GM12878 (cell line): ENCODE data around the gene LTB4R. TPM values are rescaled to one million over a fixed set of nuclear protein-coding genes. Genes with fewer than 3 reads are reported as not detected.

Source experiments
- ATAC-seq: fragments of 200-7000 bp; cut with Tn5 transposase; 3 replicates; pipeline ENCODE4 v1.9.1; 2020; ENCODE audit warnings: mild to moderate bottlenecking, moderate library complexity
- BruUV-seq: library from RNA; stranded (reverse); fragments of 400-500 nt; replicated peaks from 2 replicates; lab custom pipeline; 2021; lab: Mats Ljungman, UMichigan
- CTCF ChIA-PET: fragments of 300-600 bp; sonication (Branson Sonifier 250); formaldehyde crosslinking; extraction: SDS; loops from one replicate; lab custom pipeline; 2021; ENCODE audit warnings: inconsistent platforms; lab: Yijun Ruan, JAX
- POLR2A ChIA-PET: fragments of 350-600 bp; formaldehyde crosslinking; extraction: SDS; loops from one replicate; lab custom pipeline; 2021; ENCODE audit warnings: inconsistent platforms; lab: Charles Lee
- RAD21 ChIA-PET: fragments of 300-600 bp; sonication (Branson Sonifier 250); formaldehyde crosslinking; loops from one replicate; lab custom pipeline; 2023; ENCODE audit warnings: antibody characterized with exemption; ENCODE audit not compliant: unreplicated experiment; lab: Charles Lee
- SMC1A ChIA-PET: fragments of 300-600 bp; sonication (Branson Sonifier 250); formaldehyde crosslinking; loops from one replicate; lab custom pipeline; 2023; ENCODE audit not compliant: unreplicated experiment, uncharacterized antibody; lab: Charles Lee
- DNase-seq: peaks from one replicate; pipeline ENCODE4 v3.0.0-alpha.2; 2011; ENCODE audit warnings: low read depth, low spot score
- FAIRE-seq: peaks from 3 replicates; lab custom pipeline; 2011; peaks lifted over from hg19 to GRCh38; lab: Jason Lieb, UNC
- H2AFZ ChIP-seq: 2 replicates; pipeline ENCODE4 v1.6.0; 2011; ENCODE audit warnings: low read depth, low read length, control low read depth; ENCODE audit not compliant: control insufficient read depth
- H3K27ac ChIP-seq: 2 replicates; pipeline ENCODE4 v1.5.1; 2011; ENCODE audit warnings: control low read depth; ENCODE audit not compliant: control insufficient read depth, insufficient read depth
- H3K27me3 ChIP-seq, 2 experiments: replicated peaks in 1 of 2; 2 replicates each; pipeline versions ENCODE4 v1.6.0 to v1.6.1; 2011; ENCODE audit warnings: low read length in 1 of 2; ENCODE audit not compliant: control insufficient read depth in 2 of 2, insufficient read depth in 2 of 2
- H3K36me3 ChIP-seq, 2 experiments: 2 replicates each; pipeline ENCODE4 v1.5.1; 2011; ENCODE audit warnings: low read length in 1 of 2; ENCODE audit not compliant: control insufficient read depth in 2 of 2, insufficient read depth in 2 of 2
- H3K4me1 ChIP-seq: 2 replicates; pipeline ENCODE4 v1.6.1; 2011; ENCODE audit warnings: mild to moderate bottlenecking, low read length, moderate library complexity, mixed read lengths; ENCODE audit not compliant: control insufficient read depth, insufficient read depth
- H3K4me2 ChIP-seq: 2 replicates; pipeline ENCODE4 v1.6.0; 2011; ENCODE audit warnings: control low read depth; ENCODE audit not compliant: control insufficient read depth, insufficient read depth
- H3K4me3 ChIP-seq: fragments of 200-600 bp; sonication (generic); 2 replicates; pipeline ENCODE4 v1.5.1; 2016
- H3K79me2 ChIP-seq: 2 replicates; pipeline ENCODE4 v1.6.0; 2011; ENCODE audit warnings: low read length; ENCODE audit not compliant: control insufficient read depth, insufficient read depth
- H3K9ac ChIP-seq: 2 replicates; pipeline ENCODE4 v1.8.0; 2011; ENCODE audit warnings: low read length, control low read depth, mixed read lengths; ENCODE audit not compliant: control insufficient read depth, insufficient read depth
- H3K9me3 ChIP-seq: replicated peaks from 3 replicates; pipeline ENCODE4 v1.5.1; 2011; ENCODE audit warnings: mild to moderate bottlenecking, low read length; ENCODE audit not compliant: control insufficient read depth, insufficient read depth
- H4K20me1 ChIP-seq: 2 replicates; pipeline ENCODE4 v1.6.0; 2011; ENCODE audit not compliant: control insufficient read depth, insufficient read depth
- BACH1 ChIP-seq: fragments of 450-650 bp; IDR thresholded peaks from 2 replicates; pipeline ENCODE4 v1.6.1; 2017; ENCODE audit warnings: mild to moderate bottlenecking, borderline replicate concordance
- EED ChIP-seq: sonication (generic); IDR thresholded peaks from 2 replicates; pipeline ENCODE4 v1.6.1; 2016; ENCODE audit warnings: antibody characterized with exemption, low read depth
- EP300 ChIP-seq, 2 experiments: fragments of 150-350 bp in 1 of 2; IDR thresholded peaks; 2 replicates each; pipeline ENCODE4 v1.6.1; 2011 to 2012; ENCODE audit warnings: low read depth in 2 of 2, low read length in 2 of 2, borderline replicate concordance in 1 of 2, improper control_type of control experiment in 1 of 2, inconsistent platforms in 1 of 2; ENCODE audit not compliant: control insufficient read depth in 1 of 2
- ETV6 ChIP-seq, 2 experiments: fragments of 450-650 bp in 1 of 2; IDR thresholded peaks in 1 of 2; conservative IDR thresholded peaks in 1 of 2; 2 replicates each; pipeline ENCODE4 v1.6.1; 2014; ENCODE audit warnings: antibody characterized with exemption in 1 of 2, borderline replicate concordance in 1 of 2, low read depth in 1 of 2, mild to moderate bottlenecking in 1 of 2, moderate library complexity in 1 of 2
- GATAD2B ChIP-seq: fragments of 450-650 bp; conservative IDR thresholded peaks from 2 replicates; pipeline ENCODE4 v1.6.1; 2017; ENCODE audit warnings: low read depth, mild to moderate bottlenecking, moderate library complexity
- IKZF1 ChIP-seq: fragments of 450-650 bp; conservative IDR thresholded peaks from 2 replicates; pipeline ENCODE4 v1.6.1; 2017; ENCODE audit warnings: antibody characterized with exemption, mild to moderate bottlenecking
- IKZF2 ChIP-seq, 2 experiments: fragments of 450-650 bp; IDR thresholded peaks; 2 replicates each; pipeline ENCODE4 v1.6.1; 2017; ENCODE audit warnings: mild to moderate bottlenecking in 2 of 2, moderate library complexity in 2 of 2
- MAX ChIP-seq: IDR thresholded peaks from 2 replicates; pipeline ENCODE4 v1.6.1; 2012; ENCODE audit warnings: low read depth, low read length, improper control_type of control experiment
- MEF2B ChIP-seq: fragments of 450-650 bp; IDR thresholded peaks from 2 replicates; pipeline ENCODE4 v1.6.1; 2018; ENCODE audit warnings: mild to moderate bottlenecking, moderate library complexity; ENCODE audit not compliant: partially characterized antibody, poor library complexity, severe bottlenecking
- NBN ChIP-seq: fragments of 450-650 bp; IDR thresholded peaks from 2 replicates; pipeline ENCODE4 v1.6.1; 2016
- NFYB ChIP-seq: IDR thresholded peaks from 2 replicates; pipeline ENCODE4 v1.6.1; 2011; ENCODE audit warnings: low read depth, mild to moderate bottlenecking, low read length, improper control_type of control experiment, moderate library complexity; ENCODE audit not compliant: insufficient read depth
- NRF1 ChIP-seq: conservative IDR thresholded peaks from 2 replicates; pipeline ENCODE4 v1.6.1; 2011; ENCODE audit warnings: mild to moderate bottlenecking, low read depth, low read length, improper control_type of control experiment
- RAD51 ChIP-seq: fragments of 450-650 bp; IDR thresholded peaks from 2 replicates; pipeline ENCODE4 v1.6.1; 2016; ENCODE audit warnings: moderate library complexity, mild to moderate bottlenecking, inconsistent platforms
- RELA ChIP-seq: fragments of 450-650 bp; IDR thresholded peaks from 2 replicates; pipeline ENCODE4 v1.8.0; 2014; ENCODE audit warnings: borderline replicate concordance; ENCODE audit not compliant: partially characterized antibody
- RELB ChIP-seq: fragments of 450-650 bp; IDR thresholded peaks from 2 replicates; pipeline ENCODE4 v1.6.1; 2017; ENCODE audit warnings: low read depth, mild to moderate bottlenecking, moderate library complexity
- RFX5 ChIP-seq: IDR thresholded peaks from 2 replicates; pipeline ENCODE4 v1.6.1; 2011; ENCODE audit warnings: low read depth, low read length, improper control_type of control experiment
- SMARCA5 ChIP-seq: fragments of 450-650 bp; IDR thresholded peaks from 2 replicates; pipeline ENCODE4 v1.6.1; 2017; ENCODE audit warnings: mild to moderate bottlenecking
- SMC3 ChIP-seq: IDR thresholded peaks from 2 replicates; pipeline ENCODE4 v1.6.1; 2011; ENCODE audit warnings: low read length, improper control_type of control experiment, borderline replicate concordance
- SRF ChIP-seq, 2 experiments: IDR thresholded peaks; 2 replicates each; pipeline ENCODE4 v1.6.1; 2011; ENCODE audit warnings: low read depth in 2 of 2, low read length in 2 of 2, mild to moderate bottlenecking in 1 of 2, moderate library complexity in 1 of 2
- ZNF217 ChIP-seq: fragments of 450-650 bp; IDR thresholded peaks from 2 replicates; pipeline ENCODE4 v1.6.1; 2017; ENCODE audit warnings: antibody characterized with exemption, mild to moderate bottlenecking
- WGBS: methylation state at CpG from one replicate; pipeline ENCODE4 v1.1.6; 2016; ENCODE audit warnings: low lambda C conversion rate; ENCODE audit not compliant: insufficient replicate concordance, insufficient coverage; ENCODE audit errors: missing lambda C conversion rate; 5-methylcytosine and 5-hydroxymethylcytosine counted together
- in situ Hi-C: fragments of 300-500 bp; cut with MboI; formaldehyde crosslinking; loops from 9 replicates; pipeline ENCODE4 v1.14.3; 2018; ENCODE audit warnings: mixed read lengths
- intact Hi-C: fragments of 100-400 bp; cut with micrococcal nuclease; formaldehyde crosslinking; loops from one replicate; pipeline ENCODE4 v1.14.2; 2022; ENCODE audit not compliant: unreplicated experiment
- polyA plus RNA-seq, 11 experiments: library from polyadenylated mRNA; depleted of rRNA in 4 of 11; unstranded in 6 of 11; stranded (reverse) in 5 of 11; fragments of >200 nt; fragmentation: Nextera tagmentation in 4 of 11; fragmentation: Illumina TruSeq in 1 of 11; extraction: Ambion mirVana in 4 of 11; extraction: Trizol in 1 of 11; gene quantifications; 1 replicate in 1 of 11; 2 replicates in 10 of 11; pipeline versions ENCODE4 v1.2.1 to v1.2.3, GENCODE V29; 2011 to 2016; ENCODE audit warnings: inconsistent platforms in 2 of 11, missing spikeins in 2 of 11, low read depth in 1 of 11
- total RNA-seq, 4 experiments: library from RNA; depleted of rRNA in 3 of 4; stranded (reverse); fragments of >200 nt in 3 of 4; fragmentation: Illumina TruSeq in 1 of 4; extraction: Trizol in 1 of 4; gene quantifications; 2 replicates each; pipeline versions ENCODE4 v1.2.1 to v1.2.3, GENCODE V29; 2013 to 2021

The LTB4R gene
- total and polyA plus RNA-seq, 10 of the 15 experiments (the other 5 are each of a cell fraction or from before 2014, with no cell fraction given): 1.2 to 14.0 (median 4.0) TPM

GRCh38 chr14:24279301-24280186, 31.8 kb upstream of the LTB4R start:
- BruUV-seq: no TSS peak
- in situ Hi-C loops: no loop called here
- WGBS: 24% methylated on average over 10 of the region's 11 CpGs
- Histone ChIP-seq H3K4me2 (peak overlapping the region; percentile 39), H2AFZ (peak overlapping the region; percentile 60), H3K36me3 (no peaks in the 10 kb centered on the region), H4K20me1 (no peaks in the 10 kb centered on the region), H3K79me2 (peaks cover 2% of the 10 kb centered on the region; the same call in 1 of the 2 replicates), H3K4me1 (peaks cover 43% of the 10 kb centered on the region), H3K27me3 (no peaks in the 10 kb centered on the region), H3K27ac (peak overlapping the region; percentile 53), H3K9me3 (no peaks in the 10 kb centered on the region; the same call in 2 of the 3 replicates), H3K9ac (no peak overlapping the region), H3K4me3 (no peak overlapping the region; the same call in 1 of the 2 replicates)
- intact Hi-C loops: loop anchor here (1.0 kb wide), 1 partner anchor 18 kb away; no protein-coding TSS in a partner anchor
- FAIRE-seq (peak; percentile 59), DNase-seq (peak; percentile 64), ATAC-seq (peak; percentile 88)
- CTCF ChIA-PET: interaction anchor here (0.6 to 17.1 kb wide), 8 partner anchors 9 to 1359 kb away, joined by 3 to 269 read pairs (median 14); partner anchors contain the start of genes CHMP4A, CIDEB, DHRS1 and NOP9
- POLR2A ChIA-PET: interaction anchor here (0.6 to 3.0 kb wide), 13 partner anchors 8 to 182 kb away, joined by 3 to 15 read pairs (median 4); partner anchors contain the start of genes RABGGTA and TINF2
- RAD21 ChIA-PET: interaction anchor here (0.7 to 4.8 kb wide), 8 partner anchors 8 to 36 kb away, joined by 3 to 34 read pairs (median 14); partner anchors contain the start of genes CIDEB, LTB4R, RABGGTA and TINF2
- SMC1A ChIA-PET: interaction anchor here (0.6 to 11.8 kb wide), 11 partner anchors 9 to 60 kb away, joined by 3 to 115 read pairs (median 5); partner anchors contain the start of genes DHRS1, NOP9, RABGGTA and RIPK3
- TF ChIP-seq ETV6 (conservative IDR thresholded peaks at IDR 0.05 in 1 of 2, IDR thresholded peaks at IDR 0.05 in 1 of 2; ENCODE audit: borderline replicate concordance in 1 of 2, low read depth in 1 of 2) (0 out of 4 replicates have a peak, but pooled peaks of 1 of the 2 experiments have one; percentile 12), SMARCA5 (0 out of 2 replicates have a peak, but pooled peaks have one; percentile 29), BACH1 (no peak), RAD51 (peak; percentile 72; the same call in 1 of the 2 replicates), IKZF1 (peak; percentile 53), SRF (IDR thresholded peaks at IDR 0.05; ENCODE audit: low read depth in 2 of 2, low read length in 2 of 2) (no peak), NFYB (0 out of 2 replicates have a peak, but pooled peaks have one; percentile 50), MAX (peak; percentile 41; the same call in 1 of the 2 replicates), NBN (0 out of 2 replicates have a peak, but pooled peaks have one; percentile 37), ZNF217 (no peak), IKZF2 (IDR thresholded peaks at IDR 0.05) (peak; percentile 53 to 57), EED (peak; percentile 51), RELB (peak; percentile 51; the same call in 1 of the 2 replicates), MEF2B (peak; percentile 80), SMC3 (peak; percentile 36; the same call in 1 of the 2 replicates), RFX5 (0 out of 2 replicates have a peak, but pooled peaks have one; percentile 27), EP300 (IDR thresholded peaks at IDR 0.05; ENCODE audit: borderline replicate concordance in 1 of 2, control insufficient read depth in 1 of 2, low read depth in 2 of 2, low read length in 2 of 2) (0 out of 4 replicates have a peak, but pooled peaks of 1 of the 2 experiments have one; percentile 4), RELA (peak; percentile 14), NRF1 (no peak), GATAD2B (no peak)
